ENCODE data around the gene AGAP2.
"Not testable (repeated sequence)": the region's sequence is repeated elsewhere in the genome, so short reads cannot be mapped to it uniquely, and the experiment has no call there.

AGAP2 gene

GRCh38 chr12:57738661-57739237, at the start of gene AGAP2:
AGAP2 (minus strand) TSS chr12:57738742; CDS start chr12:57738246, 496 bp downstream.
- no peak for DNase-seq

- no peak for DNase-seq
Measured at GRCh38 chr12:57783861-57784260, 45.3 kb upstream of the AGAP2 start.

- DNase-seq, result no peak
Measured at GRCh38 chr12:57783466-57783801, 44.9 kb upstream of the AGAP2 start.

- DNase-seq, result peak; percentile 97
Measured at GRCh38 chr12:57782608-57783465, 44.3 kb upstream of the AGAP2 start, which contains the start of gene TSFM. TSFM (plus strand) TSS chr12:57782787; CDS start chr12:57782802, 15 bp downstream.

DNA sequence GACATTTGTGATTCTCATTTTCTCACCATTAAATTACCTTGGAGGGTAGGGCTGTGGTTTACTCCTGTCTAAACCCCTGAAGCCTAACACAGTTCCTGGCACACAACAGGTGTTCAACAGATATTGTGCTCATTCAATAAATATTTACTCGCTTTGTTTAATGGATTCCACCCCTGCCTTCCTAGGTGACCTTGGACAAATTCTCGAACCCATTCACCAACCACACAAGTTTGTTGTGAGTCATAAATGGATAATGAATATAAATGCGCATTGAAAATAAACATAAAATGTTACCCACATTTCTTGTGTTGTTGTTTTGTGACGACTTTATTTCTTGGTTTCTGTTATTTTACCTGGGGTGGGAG, 43.7 kb upstream of the AGAP2 start:
- DNase-seq, result no peak

DNA sequence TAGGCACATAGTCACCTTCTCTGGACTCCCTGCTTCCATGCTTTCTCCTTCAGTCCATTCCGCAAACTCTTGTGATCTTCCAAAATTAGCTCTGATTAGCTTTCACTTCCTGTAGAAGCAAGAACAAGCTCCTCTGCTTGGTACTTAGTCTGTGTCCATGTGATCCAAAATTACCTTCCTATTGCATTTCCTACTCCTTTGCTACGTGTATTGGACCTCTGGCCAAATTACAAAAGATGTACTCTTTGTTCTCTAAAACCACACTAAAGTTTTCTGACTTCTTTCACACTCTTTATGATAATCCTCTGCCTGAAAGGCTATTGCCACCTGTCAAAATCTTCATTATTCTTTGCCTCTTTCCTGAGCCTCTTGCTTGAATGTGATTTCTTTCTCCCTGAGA, 43.3 kb upstream of the AGAP2 start:
- no peak for DNase-seq

DNA sequence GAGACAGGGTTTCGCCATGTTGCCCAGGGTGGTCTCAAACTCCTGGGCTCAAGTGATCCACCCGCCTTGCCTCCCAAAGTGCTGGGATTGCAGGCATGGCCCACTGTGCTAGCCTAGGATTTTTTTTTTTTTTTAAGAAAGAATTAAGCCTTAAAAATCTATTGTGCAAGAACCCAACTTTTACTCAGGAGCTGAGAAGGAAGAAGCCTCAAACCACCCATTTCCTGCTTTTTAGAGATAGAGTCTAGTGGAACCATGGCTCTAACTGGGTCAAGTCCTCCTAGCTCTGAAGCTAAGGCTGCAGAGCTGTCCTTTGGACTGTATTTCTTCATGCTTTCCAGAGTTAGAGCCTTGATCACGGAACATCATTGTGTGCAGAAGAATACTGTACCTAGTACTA, 42.7 kb upstream of the AGAP2 start:
- no peak for DNase-seq

DNA sequence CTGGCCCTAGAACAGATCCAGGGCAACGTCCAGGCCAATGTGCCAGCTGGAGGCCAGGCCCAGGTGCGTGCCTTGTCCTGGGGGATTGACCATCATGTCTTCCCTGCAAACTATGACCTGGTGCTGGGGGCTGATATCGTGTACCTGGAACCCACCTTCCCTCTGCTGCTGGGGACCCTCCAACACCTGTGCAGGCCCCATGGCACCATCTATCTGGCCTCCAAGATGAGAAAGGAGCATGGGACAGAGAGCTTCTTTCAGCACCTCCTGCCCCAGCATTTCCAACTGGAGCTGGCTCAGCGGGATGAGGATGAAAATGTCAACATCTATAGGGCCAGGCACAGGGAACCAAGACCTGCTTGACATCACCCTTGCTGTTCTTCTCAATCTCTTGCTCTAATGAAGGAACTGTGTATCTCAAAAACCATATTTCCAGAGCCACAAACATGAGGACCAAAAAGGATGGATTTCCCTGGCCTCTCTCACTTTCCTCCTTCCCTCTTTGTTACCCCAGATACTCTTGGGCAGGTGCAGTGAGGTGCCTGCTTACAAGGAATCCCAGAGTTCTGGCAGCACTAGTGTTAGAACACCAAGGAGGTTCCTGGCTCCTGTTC, 41.8 kb upstream of the AGAP2 start:
- DNase-seq, result no peak

DNA sequence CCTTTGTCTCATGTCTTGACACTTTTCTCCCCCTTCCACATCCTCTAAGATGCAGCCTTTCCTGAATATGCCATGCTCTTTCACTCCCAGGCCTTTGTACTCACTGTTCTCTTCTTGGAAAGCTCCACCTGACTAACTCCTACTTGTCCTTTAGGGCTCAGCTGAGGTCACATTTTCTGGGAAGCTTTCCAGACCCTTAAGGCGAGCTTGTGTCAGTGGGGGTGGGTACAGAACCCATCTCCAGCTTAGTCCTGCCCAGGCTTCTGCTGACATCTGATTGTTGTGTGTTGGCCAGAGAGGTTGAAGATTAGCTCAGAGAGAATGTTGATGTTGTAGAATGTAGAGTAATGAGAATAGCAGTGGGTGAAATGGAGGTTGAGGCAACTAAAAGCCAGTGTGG, 41.2 kb upstream of the AGAP2 start:
- DNase-seq, result no peak

GRCh38 chr12:57777911-57778310, 39.4 kb upstream of the AGAP2 start:
- DNase-seq, result no peak

GRCh38 chr12:57777367-57777766, 38.8 kb upstream of the AGAP2 start:
- DNase-seq, result no peak

DNA sequence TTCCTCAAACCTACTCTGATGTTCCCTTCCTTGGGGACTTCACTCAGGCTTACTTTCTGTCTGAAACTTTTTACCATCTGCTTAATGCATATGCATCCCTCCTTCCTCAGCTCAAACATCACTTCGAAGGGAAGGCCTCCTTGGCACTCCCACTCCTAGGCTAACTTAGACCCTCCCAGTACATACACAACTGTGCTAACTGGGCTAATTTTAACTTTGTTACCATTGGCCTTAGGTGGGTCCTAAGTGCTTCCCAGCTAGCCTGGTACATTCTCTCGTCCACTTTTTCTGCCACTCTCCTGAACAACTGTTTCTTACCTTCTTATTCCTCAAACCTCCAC, 37.7 kb upstream of the AGAP2 start:
- DNase-seq, result no peak

GRCh38 chr12:57775563-57776246, 37.2 kb upstream of the AGAP2 start:
- DNase-seq, result no peak

DNA sequence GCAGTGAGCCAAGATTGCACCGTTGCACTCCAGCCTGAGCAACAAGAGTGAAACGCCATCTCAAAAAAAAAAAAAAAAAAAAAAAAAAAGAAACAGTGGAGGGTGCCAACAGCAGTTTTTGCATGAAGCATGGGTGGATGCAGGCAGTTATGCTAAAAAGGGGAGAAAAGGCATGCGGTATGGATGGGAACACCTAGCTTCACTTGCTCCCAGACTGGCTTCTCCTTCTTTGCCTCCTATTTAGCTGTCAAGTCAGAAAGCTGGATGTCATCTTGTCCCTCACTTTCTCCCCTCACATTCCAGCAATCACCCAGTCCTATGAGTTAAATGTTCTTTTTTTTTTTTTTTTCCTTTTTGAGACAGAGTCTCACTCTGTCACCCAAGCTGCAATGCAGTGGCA, 36.5 kb upstream of the AGAP2 start:
- DNase-seq, result no peak

- not testable (repeated sequence) for DNase-seq
Measured at GRCh38 chr12:57774634-57775033, 36.1 kb upstream of the AGAP2 start.

- DNase-seq, result no peak
Measured at GRCh38 chr12:57772429-57773322, 34.1 kb upstream of the AGAP2 start, which contains the start of gene EEF1AKMT3. EEF1AKMT3 (plus strand) TSS chr12:57772614; CDS start chr12:57772725, 111 bp downstream.

DNA sequence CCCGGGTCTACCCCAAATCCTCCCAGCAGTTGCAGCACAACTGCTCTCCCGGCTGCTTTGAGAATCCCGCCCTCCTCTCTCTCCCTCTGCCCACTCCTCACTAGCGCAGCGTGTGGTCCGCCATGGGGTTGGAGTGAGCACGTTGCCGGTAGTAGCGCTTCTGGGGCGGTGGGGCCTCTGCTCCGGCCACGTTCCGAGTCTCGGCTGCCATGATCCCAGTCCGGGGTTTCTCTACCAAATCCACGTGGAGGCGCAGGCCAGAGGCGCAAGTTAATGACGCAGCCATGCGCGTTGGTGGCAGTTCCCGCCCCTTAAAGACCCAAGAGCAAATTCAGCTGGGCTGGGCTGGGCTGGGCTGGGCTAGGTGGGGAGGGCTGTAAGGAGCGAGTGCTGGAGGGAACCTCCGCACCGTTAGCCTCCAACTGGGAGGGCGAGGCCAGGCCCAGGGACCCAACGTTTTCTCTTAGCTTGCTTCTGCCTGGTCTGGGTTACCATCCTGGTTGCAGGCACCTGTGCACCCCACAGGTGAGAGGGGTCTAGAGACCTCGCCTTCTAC, 33.4 kb upstream of the AGAP2 start, which contains the start of gene METTL1:
METTL1 (minus strand) TSS at position 233 of the 556 bp plus-strand sequence; CDS start at position 211, 22 bp downstream.
- DNase-seq, result peak; percentile 89

- DNase-seq, result no peak
Measured at GRCh38 chr12:57771236-57771872, 32.8 kb upstream of the AGAP2 start.

GRCh38 chr12:57770734-57771133, 32.2 kb upstream of the AGAP2 start:
- no peak for DNase-seq

DNA sequence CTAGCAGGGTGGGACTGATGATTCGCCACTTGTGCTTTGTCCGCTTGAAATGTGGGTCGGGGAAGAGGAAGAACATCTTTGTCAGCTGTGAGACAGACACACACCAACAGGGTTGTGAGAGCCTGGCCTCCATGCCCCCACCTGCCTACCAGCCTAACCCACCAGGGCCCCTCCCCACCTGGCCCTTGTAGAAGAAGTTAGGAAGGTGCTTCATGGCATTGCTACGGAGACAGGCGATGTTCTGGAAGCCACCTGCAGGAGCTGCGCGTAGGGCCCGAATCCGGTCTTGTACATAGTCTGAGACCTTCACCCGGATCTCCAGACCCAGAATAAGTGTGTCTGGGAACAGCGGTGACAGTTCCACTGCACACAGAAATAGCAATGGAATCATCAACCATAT, 31.1 kb upstream of the AGAP2 start:
- DNase-seq, result no peak

DNA sequence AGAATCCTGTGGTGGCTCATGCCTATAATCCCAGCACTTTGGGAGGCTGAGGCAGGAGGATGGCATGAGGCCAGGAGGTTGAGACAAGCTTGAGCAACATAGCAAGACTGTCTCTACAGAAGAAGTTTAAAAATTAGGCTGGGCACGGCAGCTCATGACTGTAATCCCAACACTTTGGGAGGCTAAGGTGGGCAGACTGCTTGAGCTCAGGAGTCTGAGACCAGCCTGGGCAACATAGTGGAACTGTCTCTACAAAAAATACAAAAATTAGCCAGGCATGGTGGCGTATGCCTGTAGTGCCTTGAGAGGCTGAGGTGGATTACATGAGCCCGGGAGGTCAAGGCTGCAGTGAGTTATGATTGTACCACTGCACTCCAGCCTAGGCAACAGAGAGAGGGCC, 29.3 kb upstream of the AGAP2 start:
- DNase-seq, result no peak

- no peak for DNase-seq
Measured at GRCh38 chr12:57767305-57767698, 28.8 kb upstream of the AGAP2 start.

All from activated T-cell treated with anti-CD3 and anti-CD28 coated beads, Interleukin-2, amount 50 U/mL, for 1 hour (primary cell).